GM23248 (cell line): Measurements from ENCODE around the gene MID1.

Experiments used
- EZH2 ChIP-seq: fragments of 200-600 bp; sonication (generic); IDR thresholded peaks from 2 replicates; pipeline ENCODE4 v1.6.1; 2018; ENCODE audit warnings: antibody characterized with exemption, mild to moderate bottlenecking; ENCODE audit not compliant: insufficient read depth, poor library complexity, severe bottlenecking
- EZH2phosphoT487 ChIP-seq: fragments of 200-600 bp; sonication (generic); IDR thresholded peaks from 2 replicates; pipeline ENCODE4 v1.6.1; 2018; ENCODE audit warnings: antibody characterized with exemption, moderate library complexity, mild to moderate bottlenecking, low read depth; ENCODE audit not compliant: insufficient read depth

- TF ChIP-seq EZH2phosphoT487 (no peak), EZH2 (no peak)
Measured at GRCh38 chrX:10505726-10506125, 114.7 kb downstream of the MID1 start.
